GM12873 (cell line): ENCODE results near the gene FBLN1.

ENCODE experiments used
- TF ChIP-seq, protein P1 (sequence below): IDR thresholded peaks from 2 replicates; pipeline ENCODE4 v1.5.1; 2012; ENCODE audit warnings: low read depth, mild to moderate bottlenecking, moderate library complexity, low read length, control low read depth; ENCODE audit not compliant: insufficient read depth; ENCODE audit errors: missing control alignments

The FBLN1 gene

DNA sequence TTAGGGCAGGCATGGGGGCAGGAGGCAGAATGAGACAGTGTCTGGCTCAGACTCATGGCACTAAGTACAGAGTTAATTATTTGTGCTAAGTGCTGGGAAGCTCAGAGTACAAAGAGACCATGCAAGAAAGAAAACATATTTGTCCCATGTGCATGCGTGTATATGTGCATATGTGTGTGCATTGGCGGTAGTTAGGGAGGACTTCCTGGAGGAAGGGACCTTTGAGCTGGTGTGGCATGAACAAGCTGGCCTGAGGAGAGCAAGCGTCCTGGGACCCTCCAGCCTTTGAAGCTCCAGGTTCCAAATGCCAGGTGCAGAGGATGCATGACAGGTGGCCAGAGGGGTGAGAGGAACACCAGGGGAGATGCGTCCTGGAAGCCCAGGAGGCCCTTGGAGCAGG, 6.1 kb downstream of the FBLN1 start:
- TF ChIP-seq, protein P1, sequence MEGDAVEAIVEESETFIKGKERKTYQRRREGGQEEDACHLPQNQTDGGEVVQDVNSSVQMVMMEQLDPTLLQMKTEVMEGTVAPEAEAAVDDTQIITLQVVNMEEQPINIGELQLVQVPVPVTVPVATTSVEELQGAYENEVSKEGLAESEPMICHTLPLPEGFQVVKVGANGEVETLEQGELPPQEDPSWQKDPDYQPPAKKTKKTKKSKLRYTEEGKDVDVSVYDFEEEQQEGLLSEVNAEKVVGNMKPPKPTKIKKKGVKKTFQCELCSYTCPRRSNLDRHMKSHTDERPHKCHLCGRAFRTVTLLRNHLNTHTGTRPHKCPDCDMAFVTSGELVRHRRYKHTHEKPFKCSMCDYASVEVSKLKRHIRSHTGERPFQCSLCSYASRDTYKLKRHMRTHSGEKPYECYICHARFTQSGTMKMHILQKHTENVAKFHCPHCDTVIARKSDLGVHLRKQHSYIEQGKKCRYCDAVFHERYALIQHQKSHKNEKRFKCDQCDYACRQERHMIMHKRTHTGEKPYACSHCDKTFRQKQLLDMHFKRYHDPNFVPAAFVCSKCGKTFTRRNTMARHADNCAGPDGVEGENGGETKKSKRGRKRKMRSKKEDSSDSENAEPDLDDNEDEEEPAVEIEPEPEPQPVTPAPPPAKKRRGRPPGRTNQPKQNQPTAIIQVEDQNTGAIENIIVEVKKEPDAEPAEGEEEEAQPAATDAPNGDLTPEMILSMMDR, result no peak

DNA sequence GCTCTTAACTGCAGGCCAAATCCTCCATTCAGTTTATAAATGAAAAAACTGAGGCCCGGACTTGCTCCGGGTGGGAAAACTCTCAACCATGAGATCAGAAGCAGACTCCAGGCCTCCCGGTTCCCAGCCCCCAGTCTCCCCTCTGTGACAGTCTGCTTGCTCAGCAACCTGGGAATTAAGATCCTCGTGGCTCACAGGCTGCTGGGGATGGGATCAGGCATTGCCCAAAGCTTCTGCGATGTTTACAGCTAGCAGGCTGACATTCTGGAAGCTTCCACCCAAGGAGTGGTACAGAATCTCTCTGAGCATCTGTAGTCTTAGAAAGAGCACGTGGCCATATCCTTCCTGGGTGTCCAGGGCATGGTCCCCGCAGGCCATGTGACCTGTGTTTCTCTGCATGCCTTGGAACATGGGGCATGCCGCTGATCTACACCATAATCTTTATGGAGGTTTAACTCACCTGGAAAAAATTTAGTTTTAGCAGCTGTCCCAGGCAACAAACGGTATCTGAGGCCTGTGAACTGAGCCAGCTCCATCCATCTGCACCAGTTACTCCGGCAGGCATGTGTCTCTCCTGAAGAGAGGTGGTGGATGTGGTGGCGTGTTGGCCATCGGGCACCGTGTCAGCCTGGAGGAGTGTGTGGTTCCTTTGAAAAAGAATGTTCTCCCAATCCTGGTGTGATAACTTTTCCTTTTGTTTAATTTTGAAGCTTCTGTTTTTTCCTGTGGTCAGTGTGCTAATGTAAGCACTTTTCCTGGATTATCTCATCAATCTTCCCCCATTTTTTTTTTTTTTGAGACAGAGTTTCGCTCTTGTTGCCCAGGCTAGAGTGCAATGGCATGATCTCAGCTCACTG, 7.9 kb downstream of the FBLN1 start:
- TF ChIP-seq, protein P1, result no peak

DNA sequence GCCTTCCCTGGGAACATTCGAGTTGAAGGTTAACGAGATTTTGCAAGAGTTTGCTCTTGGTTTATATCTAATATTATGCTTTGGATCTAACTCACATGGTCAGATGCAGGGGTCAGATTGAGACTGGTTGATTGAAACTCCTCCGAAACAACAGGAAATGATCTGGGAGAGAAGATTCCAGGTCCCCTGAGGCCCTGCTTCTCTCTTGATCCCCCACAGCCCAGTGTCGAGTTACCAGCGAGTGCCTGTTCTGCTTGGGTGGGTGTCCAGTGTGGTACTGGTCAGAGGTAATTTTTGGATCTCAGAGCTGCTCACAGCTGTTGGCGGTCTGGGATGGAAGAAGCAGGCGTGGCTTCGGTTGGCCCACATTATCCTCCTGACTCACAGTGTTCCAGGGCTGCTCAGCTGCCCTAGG, 9.2 kb downstream of the FBLN1 start:
- TF ChIP-seq, protein P1, result no peak

DNA sequence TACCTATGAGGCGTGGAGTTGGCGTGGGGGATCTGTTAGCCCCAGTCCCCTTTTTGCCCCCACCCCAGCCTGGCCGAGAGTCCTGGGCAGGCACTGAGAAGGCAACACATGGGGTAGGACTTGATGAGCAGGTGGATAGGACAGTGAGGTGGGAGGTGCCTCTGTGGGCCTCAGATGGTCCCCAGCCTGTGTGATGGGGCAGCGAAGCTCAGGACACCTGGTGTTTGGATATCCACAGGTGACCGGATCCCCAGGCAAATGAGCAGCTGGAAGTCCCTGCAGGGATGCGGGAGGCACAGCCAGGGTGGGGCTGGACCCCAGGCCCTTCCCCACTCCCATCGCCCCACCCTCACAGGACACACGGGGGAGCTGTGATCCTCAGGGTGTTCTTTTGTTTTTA, 9.7 kb downstream of the FBLN1 start:
- TF ChIP-seq, protein P1, result no peak

DNA sequence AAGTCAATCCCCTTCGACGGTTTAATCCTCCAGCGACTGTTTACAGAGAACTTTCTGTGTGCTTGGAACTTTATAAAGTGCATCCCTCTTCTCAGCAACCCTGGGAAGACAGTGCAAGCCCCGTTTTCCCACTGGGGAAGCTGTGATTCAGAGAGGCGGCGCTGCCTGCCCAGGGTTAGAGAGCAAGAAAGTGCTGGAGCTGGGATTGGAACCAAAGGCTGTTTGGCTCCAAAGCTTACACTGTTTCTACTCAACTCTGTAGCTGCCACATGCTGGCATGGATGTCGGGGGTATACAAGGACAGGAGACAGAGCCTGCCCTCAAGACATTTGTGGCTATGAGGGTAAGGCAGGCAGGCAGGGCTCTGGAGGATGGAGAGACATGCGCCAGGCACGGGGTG, 13.0 kb downstream of the FBLN1 start:
- TF ChIP-seq, protein P1, result no peak

DNA sequence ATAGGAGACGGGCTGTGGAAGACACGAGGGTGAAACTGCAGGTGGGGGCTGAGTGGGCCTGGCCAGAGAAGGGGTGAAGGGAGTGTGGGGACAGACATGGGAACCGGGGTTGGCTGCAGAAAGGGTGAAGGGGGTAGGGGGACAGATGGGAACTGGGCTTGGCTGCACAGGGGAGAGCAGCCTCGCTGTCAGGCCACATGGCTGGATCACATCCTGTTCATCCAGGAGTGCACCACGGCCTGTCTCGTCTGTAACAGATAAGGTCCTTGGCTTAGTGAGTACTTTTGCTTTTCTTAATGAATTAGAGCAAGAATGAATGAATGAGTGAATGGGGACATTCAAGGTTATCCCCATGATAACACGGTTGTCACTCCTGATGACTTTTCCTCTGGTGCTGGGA, 13.5 kb downstream of the FBLN1 start:
- TF ChIP-seq, protein P1, result no peak

DNA sequence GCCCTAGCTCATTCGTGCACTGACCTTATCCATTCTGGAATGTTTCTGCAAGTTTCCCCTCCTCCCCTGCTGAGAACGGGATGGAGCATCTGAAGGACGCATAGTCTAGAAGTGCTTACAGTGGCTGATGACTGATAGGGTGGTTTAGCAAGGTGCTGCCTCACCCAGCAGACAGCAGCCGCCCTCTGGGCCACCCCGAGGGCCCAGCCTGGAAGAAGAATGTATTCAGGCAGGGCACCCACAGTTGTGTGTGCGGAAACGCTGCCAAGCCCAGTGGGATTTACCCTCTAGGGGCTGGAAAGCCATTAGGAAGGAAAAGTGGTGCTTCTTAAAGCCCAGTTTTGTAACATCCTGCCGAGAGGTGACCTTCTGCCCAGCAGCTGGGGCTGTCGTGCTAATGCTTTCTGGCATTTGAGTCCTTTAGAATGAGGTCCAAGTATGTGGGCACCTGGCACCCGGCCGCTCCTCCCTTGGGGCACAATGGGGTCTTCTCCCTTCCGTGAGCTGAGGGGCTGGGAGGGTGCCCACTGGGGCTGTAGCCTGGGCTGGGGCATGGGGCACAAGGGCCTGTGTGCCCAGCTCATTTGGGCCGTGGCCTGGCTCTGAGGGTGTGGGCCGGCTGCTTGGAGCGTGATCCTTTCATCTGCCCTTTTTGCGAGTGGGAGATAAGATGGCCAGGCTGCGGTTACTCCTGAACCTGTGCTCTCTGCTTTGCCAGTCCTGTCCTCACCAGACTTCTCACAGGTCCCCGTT, 14.4 kb downstream of the FBLN1 start:
- TF ChIP-seq, protein P1, result no peak
